ENCODE measurements around the gene RPS8.
"Not testable (repeated sequence)": the region's sequence is repeated elsewhere in the genome, so short reads cannot be mapped to it uniquely, and the experiment has no call there.

The RPS8 gene

DNA sequence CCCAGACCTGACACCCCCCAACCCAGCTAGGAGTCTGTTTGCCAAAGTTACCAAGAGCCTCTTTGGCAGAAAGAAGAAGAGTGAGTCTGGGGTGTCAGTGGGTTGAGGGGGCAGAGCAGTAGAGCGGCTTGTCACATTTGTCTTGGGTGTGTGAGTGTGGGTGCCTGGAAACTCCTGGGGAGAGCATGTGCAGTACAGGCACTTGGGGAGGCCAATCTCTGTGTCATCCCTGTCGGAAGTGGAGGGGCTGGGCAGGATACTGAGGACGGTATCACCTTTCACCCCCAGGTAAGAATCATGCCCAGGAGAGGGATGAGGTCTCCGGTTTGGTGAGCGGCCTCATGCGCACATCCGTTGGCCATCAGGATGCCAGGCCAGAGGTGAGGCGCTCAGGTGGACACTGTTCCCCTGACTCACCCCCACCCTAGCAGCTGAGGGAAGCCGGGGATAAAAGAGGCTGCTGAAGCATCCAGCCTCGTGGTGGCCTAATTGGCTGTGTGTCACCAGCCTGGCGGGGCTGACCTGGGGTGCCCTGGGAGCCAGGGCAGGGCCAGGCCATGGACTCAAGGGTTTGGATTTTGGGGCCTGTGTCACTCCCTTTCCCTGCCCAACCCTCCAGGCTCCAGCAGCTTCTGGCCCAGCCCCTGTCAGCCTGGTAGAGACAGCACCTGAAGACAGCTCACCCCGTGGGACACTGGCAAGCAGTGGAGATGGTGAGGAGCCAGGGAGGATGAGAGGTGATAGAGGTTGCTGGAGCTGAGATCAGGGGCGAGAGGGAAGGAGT is 28.2 kb downstream of the RPS8 start:
- peak; percentile 53 for DNase-seq

DNA sequence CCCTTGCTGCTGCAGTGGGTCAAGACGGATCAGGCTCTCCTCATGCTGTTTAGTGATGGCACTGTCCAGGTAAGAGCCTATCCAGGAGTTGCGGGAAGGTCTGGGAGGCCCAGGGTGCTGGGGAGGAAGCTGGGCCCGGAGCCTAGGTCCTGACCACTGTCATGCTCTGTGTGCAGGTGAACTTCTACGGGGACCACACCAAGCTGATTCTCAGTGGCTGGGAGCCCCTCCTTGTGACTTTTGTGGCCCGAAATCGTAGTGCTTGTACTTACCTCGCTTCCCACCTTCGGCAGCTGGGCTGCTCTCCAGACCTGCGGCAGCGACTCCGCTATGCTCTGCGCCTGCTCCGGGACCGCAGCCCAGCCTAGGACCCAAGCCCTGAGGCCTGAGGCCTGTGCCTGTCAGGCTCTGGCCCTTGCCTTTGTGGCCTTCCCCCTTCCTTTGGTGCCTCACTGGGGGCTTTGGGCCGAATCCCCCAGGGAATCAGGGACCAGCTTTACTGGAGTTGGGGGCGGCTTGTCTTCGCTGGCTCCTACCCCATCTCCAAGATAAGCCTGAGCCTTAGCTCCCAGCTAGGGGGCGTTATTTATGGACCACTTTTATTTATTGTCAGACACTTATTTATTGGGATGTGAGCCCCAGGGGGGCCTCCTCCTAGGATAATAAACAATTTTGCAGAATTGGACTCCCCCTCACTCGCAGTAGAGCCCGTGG is 30.1 kb downstream of the RPS8 start:
- DNase-seq: no peak

DNA sequence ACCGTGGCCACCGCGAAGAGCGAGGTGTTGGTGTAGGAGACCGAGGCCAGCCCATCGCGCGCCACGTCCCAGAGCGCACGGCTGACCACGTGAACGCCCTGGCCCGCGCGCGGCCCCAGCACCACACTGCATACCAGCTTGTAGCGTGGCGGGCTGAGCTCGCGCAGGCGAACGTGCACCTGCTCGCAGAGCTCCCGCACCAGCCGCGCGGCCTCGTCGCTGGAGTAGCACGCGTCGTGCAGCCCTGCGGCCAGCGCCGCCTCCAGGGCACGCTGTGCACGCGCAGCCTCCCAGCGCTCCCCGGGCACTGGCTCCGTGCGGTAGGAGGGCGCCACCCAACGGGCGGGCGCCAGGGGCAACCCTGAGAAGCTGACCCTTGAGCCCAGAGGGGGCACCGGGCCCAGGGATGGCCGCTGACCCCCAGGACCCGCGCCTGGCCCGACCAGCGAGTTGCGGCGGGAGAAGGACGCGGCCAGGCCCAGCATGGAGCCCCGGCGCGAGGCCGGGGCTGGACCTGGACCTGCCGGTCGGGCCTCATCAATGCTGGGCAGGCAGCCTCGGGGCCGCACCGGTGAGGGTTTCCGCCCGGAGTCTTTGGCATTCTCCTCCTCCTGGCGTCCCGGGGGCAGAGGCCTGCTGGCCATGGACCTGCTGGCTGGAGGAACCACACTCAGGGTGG is 30.8 kb downstream of the RPS8 start:
- DNase-seq: no peak

DNA sequence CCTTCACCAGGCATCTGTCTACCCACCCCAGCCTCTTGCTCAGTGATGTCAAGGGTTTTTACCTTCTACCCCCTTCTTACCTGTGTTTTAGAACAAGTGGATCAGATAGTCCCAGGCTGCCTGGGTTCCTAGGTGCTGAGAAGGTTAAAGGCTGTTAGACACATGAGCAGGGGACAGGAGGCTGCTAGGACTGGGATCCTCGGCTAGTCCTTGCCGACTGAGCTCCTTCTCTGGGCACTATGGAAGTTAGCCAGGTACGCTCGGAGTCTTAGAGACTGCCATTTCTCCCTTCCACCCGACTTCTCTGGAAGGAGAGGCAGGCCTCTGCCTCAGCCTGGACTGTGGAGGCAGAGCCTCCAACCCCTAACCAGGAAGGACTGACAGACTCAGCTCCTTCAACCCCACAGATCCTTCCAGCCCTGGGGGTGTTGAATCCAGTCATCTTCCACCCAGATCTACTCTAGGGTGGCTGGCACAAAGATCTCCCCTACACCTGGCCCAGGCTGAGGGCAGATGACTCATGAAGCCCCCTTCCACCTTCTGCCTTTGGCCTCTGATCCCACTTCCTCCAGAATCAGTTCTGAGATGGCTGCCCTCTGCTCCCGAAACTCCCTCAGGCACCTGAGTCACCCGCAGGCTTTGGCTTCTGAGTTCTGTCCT is 31.5 kb downstream of the RPS8 start, which contains the start of gene DYNLT4:
Gene DYNLT4, minus strand, starts transcription at position 648 of the 660 bp plus-strand sequence. CDS start 683 bp downstream, outside the sequence.
- no peak for DNase-seq

DNA sequence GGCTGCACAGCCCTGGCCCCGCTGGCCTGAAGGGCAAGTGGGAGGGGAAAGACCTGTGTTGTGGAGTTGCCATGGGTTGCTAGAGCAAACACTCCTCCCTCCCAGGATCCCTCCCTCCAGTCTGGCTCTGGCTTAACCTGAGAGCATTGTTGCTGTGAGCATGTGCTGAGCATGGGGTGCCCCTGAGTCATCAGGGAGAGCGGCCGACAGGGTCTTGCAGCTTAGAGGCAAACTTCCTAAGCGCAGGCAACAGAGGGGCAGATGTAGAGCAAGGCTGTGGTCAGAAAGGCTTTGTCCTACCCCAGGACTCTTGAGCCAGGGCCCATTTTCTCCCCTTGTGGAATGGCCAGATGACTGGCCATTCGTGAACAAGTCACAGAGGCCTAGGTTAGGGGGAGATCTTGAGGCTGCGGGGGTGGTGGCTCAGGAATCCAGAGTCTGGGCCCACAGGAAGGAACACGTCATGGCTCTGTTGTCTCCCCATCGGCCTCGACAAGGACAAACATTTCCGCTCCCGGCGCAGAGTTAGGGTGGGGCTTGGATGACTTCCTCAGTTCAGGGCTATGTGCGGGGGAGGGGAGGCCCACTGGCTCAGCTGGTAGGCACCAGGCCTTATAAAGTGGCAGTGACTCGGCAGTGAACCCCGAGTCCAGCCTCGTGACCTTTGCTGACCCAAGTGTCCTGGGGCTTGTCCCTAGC is 32.2 kb downstream of the RPS8 start:
- peak; percentile 91 for DNase-seq

DNA sequence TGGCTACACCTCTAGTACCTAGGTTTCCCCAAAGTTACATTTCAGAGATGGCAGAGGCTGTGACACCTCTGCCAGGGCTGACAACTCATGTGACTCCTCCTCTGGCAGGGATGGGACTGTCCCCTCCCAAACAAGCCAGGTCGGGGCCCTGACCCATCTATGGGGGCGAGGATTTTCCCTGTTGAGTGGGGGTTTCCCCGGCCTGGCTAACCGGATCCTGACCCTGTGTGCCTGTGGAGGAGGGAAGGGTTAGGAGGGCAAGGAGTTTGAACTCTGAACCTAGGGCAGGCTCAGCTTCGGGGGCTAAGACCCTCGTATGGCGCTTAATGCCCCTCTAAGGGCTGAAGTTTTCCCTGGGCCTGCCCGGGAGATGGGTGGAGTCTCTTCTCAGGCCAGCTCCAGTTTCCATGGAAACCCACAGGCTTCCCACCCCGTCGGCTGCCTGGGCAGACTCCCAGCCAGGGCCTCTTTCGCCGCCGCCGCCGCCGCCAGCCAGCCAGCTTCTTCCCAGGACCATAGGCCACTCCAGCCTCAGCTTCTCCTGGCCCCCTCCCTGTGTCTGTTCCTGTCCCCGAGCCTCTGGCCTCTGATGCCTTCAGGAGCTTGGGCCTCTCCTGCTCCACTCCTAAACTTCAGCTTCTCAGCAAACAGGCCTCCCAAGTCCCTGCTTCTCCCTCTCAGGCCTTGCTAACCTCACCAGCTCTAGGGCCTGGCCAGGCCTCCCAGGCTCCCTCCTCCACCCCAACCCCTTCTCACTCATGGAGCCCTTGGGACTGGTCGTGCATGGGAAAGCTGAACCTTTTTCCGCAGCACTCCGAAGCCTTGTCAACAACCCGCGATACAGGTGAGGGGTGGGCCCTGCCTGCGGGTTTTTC is 33.0 kb downstream of the RPS8 start, which contains the start of gene BTBD19:
Gene BTBD19, plus strand, starts transcription at position 461 of the 875 bp plus-strand sequence. Its CDS starts 298 bp downstream, at position 759.
- DNase-seq: peak; percentile 89

DNA sequence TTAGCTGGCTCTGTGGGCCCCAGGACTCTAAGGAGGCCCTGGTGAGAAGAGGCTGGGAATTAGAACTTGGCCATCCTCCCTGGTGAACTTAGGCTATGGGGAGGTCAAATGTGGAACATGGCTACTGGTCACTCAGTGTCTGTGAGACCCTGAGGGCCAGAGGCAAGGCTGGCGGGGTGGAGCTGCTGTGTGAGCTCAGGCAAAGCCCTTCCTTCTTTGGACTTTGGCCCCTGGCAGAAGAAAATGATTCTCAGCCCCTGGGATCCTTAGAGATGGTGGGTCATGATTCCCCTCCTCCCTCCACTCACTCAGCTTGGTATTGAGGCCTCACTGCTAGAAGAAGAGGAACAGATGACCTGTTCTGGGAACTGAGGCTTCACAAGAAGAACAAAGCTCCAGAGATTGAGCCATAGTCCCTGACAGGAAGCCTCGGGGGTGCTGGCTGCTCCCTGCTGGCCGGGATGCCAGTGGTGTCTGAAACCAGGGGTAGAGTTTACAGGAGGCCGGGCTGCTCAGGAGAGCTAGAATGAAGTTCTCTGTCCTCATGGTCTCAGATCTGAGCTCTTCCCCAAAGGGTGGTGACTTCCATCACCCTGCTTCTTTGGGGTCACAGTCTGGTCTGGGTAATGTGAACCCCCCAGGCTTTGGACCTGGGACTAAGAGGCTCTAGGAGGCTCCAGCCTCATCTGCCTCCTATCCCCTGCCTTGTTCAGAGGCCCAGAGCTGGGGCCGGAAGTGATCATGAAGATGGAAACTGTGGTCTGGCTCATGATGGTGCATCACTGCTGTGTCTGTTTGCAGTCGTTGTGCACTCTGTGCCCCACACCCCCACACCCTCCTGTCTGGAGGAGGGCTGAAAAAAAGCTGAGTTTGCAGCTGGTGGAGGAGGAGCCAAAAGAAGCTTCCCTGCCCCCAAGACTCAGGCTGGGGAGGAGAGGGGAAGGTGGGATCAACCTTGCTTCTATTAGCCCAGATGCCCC is 33.9 kb downstream of the RPS8 start:
- peak; percentile 88 for DNase-seq

DNA sequence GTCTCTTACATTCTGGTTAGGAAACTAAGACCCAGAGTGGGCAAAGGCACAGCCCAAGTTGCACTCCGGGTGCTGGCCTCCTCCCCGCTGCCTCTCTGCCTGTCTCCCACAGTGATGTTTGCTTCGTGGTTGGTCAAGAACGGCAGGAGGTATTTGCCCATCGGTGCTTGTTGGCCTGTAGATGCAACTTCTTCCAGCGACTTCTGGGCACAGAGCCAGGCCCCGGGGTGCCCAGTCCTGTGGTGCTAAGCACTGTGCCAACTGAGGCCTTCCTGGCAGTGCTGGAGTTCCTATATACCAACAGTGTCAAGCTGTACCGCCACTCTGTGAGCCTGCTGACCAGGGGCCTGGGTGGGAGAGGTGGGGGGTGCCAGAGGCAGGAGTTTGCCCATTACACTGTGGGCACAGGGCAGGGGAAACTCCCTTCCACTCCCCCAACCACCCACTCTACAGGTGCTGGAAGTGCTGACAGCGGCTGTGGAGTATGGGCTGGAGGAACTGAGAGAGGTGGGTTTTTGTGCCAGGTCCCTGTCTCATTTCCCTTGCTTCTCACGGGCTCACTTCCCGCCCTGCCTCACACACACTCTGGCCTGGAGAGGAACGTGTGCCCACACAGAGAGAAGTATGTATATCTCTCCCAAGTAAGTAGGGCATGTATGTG is 34.9 kb downstream of the RPS8 start:
- DNase-seq: no peak

DNA sequence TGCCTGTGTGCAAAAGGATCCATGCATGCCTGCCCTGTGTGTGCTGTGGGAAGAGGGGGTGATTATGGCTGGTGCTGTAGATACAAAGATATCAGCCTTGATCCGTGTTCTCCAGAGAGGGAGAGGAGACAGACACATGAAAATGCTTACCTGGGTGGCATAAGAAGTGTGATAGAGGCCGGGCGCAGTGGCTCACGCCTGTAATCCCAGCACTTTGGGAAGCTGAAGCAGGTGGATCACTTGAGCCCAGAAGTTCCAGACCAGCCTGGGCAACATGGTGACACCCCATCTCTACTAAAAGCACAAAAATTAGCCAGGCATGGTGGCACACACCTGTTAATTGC is 35.4 kb downstream of the RPS8 start:
- DNase-seq: not testable (repeated sequence)

DNA sequence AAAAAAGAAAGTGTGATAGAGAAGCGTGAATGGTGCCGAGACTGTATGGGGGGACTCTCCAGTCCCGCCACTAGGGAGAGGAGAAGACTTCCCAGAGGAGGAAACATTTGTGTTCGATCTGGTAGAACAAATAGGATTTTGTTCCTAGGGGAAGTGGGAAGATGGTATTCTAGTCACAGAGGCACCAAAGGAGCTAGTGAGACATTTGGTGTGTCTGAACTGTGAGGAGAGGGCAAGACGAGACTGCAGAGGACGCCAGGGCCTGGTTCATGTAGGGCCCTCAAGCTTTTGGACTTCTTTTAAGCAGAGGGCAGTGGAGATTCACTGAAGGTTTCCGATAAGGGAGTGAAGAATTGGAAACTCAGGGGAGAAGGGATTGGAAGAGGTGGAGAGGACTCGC is 35.9 kb downstream of the RPS8 start:
- no peak for DNase-seq

DNA sequence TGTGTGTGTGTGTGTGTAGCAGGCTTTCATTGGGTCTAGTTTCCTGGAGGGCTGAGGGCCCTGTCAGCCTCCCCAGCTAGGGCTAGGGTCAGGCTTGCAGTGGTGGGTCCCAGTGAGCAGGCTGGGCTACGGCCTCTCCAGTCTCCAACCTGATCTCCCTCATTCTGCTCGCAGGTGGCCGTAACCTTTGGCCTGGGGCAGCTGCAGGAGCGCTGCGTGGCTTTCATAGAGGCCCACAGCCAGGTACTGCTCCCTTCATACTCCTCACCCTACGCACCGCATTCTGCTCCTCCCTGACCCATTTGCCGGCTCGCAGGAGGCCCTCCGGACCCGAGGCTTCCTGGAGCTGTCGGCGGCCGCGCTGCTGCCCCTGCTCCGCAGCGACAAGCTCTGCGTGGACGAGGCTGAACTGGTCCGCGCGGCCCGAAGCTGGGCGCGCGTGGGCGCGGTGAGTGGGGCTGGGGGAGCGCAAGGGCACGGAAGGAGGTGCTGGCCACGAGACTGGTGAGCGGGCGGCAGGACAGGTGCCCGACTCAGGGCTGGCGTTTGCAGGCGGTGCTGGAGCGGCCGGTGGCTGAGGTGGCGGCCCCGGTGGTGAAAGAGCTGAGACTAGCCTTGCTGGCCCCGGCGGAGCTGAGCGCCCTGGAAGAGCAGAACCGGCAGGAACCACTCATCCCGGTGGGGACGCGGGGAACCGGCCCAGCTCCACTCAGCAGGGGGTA is 37.6 kb downstream of the RPS8 start:
- no peak for DNase-seq

DNA sequence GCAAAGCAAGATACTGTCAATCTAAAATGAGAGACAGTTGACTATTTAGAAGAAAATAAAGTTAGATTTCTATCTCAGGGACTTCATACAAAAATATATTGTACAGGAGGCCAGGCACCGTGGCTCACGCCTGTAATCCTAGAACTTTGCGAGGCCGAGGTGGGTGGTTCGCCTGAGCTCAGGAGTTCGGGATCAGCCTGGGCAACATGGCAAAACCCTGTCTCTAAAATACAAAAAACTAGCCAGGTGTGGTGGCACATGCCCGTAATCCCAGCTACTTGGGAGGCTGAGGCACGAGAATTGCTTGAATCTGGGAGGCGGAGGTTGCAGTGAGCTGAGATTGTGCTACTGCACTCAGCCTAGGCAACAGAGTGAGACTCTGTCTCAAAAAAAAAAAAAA is 40.6 kb downstream of the RPS8 start:
- not testable (repeated sequence) for DNase-seq

DNA sequence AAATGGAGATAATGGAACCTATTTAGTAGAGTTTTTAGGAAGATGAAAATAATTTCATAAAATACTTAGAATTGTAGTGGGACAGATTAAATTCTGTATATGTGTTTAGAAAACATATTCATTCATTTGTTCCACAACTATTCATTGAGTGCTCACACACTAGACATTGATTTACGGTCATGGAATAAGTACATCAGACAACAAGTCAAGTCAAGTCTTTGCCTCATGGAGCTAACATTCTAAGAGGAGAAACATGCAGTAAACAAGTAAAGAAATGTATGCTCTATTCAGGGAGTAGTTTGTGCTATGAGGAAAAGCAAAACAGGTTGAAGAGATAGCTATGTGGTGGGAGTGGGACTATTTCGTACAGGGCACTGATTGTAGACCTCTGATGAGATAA is 42.0 kb downstream of the RPS8 start:
- DNase-seq: no peak

DNA sequence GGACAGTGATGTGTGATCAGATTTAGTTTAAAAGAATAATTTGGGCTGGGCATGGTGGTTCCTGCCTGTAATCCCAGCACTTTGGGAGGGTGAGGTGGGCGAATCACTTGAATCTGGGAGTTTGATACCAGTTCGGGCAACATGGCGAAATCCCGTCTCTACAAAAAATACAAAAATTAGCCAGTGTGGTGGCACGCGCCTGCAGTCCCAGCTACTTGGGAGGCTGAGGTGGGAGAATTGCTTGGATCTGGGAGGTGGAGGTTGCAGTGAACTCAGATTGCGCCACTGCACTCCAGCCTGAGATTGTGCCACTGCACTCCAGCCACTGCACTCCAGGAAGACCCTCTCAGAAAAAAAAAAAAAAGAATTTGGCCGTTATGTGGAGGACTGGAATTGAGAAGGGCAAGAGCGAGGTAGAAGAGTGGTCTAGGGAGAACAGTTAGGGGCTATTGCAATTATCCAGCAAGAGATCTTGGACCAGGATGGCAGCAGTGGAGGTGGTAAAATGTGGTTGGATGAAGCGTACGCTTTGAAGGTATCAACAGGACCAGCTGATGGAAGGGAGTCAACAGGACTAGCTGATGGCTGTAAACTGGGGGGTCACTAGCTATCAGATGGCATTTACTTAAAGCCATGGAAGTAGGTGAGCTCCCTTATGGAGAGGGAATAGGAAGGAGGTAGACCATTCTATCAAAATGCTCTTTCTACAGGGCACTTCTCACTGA is 42.6 kb downstream of the RPS8 start:
- no peak for DNase-seq

DNA sequence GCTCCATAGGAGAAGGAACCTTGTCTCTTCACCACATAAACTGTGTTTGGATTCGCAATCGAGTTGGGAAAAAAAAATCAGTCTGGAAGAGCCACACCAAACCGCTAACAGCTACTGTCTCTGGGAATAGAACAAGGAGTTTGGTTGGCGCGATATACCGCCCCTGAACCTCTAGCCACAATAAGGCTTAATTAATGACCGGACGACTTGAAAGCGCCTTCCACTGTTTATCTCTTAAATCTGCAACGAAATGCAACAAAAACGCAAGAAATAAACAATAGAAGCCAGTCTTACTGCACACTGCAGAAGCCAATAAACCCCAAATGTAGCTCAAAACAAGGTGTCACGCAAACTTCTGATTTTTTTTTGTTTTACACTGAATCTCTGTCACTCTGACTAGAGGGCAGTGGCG is 43.9 kb downstream of the RPS8 start:
- DNase-seq: no peak

DNA sequence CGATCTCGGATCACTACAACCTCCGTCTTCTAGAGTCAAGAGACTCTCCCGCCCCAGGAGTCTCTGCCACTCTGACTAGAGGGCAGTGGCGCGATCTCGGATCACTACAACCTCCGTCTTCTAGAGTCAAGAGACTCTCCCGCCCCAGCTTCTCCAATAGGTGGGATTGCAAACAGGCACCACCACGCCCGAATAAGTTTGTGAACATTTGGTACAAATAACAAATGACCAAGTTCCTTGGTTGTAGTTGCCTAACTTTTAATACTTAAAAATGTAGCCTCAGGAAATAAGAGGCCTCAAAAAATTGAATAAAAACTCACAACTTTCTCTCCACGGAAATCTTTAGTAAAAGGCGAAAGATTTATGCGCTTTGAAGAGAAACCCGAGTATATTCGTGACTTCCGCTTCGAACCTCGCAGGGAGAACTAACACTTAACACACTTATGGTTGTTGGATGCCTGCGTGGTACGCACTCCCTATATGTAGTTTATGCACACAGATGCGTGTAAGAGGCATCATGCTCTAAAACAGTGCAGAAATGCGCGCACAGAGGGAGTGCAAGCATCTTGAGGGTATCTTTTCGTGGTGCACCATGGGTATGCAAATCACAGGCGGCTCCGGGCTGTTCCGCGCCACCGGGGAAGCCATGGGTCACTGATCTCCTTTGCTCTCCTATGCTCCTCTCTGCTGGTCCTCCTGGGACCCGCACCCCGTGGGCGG is 44.4 kb downstream of the RPS8 start:
- DNase-seq: peak; percentile 94

All from activated CD8-positive, alpha-beta memory T cell treated with anti-CD3 and anti-CD28 coated beads, Interleukin-2, amount 50 U/mL, for 48 hours (primary cell).